Prostate gland (tissue), 2 donors: ENCODE data around the gene SAMM50.

Experiments
- POLR2AphosphoS5 ChIP-seq: sonication (generic); formaldehyde crosslinking; IDR thresholded peaks from one replicate; pipeline ENCODE4 v1.6.1; 2017; ENCODE audit warnings: antibody characterized with exemption
- TF ChIP-seq, protein P1 (sequence below), 4 experiments: fragments of 200-600 bp in 2 of 4; fragments of 450-650 bp in 2 of 4; sonication (generic) in 2 of 4; IDR thresholded peaks; 1 replicate in 3 of 4; 2 replicates in 1 of 4; pipeline ENCODE4 v1.5.1; 2016 to 2019; ENCODE audit warnings: antibody characterized with exemption in 4 of 4, mild to moderate bottlenecking in 2 of 4, moderate library complexity in 2 of 4

DNA sequence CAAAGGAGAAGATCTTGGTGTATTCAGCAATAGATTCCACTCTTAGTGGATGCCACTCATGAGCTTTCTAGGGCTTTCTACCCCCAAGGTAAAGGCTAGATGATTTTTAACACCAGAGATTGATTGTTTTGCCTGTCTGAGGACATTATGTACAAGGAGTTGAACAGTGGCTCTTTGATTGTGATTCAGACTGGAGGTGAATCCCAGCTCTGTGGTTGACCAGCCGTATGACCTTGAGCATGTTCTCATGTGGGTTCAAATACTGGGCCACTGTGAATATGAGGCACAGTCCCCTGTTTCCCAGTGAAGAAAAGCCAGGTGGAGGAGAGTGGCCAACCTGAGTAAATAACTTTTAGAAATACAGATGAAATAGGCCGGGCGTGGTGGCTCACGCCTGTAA lies 44.9 kb downstream of the SAMM50 start:
- TF ChIP-seq, protein P1, sequence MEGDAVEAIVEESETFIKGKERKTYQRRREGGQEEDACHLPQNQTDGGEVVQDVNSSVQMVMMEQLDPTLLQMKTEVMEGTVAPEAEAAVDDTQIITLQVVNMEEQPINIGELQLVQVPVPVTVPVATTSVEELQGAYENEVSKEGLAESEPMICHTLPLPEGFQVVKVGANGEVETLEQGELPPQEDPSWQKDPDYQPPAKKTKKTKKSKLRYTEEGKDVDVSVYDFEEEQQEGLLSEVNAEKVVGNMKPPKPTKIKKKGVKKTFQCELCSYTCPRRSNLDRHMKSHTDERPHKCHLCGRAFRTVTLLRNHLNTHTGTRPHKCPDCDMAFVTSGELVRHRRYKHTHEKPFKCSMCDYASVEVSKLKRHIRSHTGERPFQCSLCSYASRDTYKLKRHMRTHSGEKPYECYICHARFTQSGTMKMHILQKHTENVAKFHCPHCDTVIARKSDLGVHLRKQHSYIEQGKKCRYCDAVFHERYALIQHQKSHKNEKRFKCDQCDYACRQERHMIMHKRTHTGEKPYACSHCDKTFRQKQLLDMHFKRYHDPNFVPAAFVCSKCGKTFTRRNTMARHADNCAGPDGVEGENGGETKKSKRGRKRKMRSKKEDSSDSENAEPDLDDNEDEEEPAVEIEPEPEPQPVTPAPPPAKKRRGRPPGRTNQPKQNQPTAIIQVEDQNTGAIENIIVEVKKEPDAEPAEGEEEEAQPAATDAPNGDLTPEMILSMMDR (IDR thresholded peaks at IDR 0.05): no peak
- no peak for TF ChIP-seq POLR2AphosphoS5
